Measurements from ENCODE around the gene BLTP3A.
"Not testable (repeated sequence)": the region's sequence is repeated elsewhere in the genome, so short reads cannot be mapped to it uniquely, and the experiment has no call there.

The BLTP3A gene

GRCh38 chr6:34791701-34792604 is at the start of gene BLTP3A:
Gene BLTP3A (plus strand): TSS chr6:34792083. CDS start chr6:34792251, 168 bp downstream.
- DNase-seq: peak; percentile 64

GRCh38 chr6:34742094-34742493 is 49.8 kb upstream of the BLTP3A start:
- no peak for DNase-seq

GRCh38 chr6:34743625-34744293 is 48.1 kb upstream of the BLTP3A start:
- no peak for DNase-seq

GRCh38 chr6:34744294-34744647 is 47.6 kb upstream of the BLTP3A start:
- DNase-seq: not testable (repeated sequence)

GRCh38 chr6:34745277-34746103 is 46.4 kb upstream of the BLTP3A start:
- DNase-seq: no peak

- DNase-seq: no peak
Measured at GRCh38 chr6:34746104-34746846, 45.6 kb upstream of the BLTP3A start.

- no peak for DNase-seq
Measured at GRCh38 chr6:34748757-34749156, 43.1 kb upstream of the BLTP3A start.

GRCh38 chr6:34756513-34756856 is 35.4 kb upstream of the BLTP3A start:
- DNase-seq: peak; percentile 4

GRCh38 chr6:34757687-34758274 is 34.1 kb upstream of the BLTP3A start:
- no peak for DNase-seq

- DNase-seq: no peak
Measured at GRCh38 chr6:34760108-34760507, 31.8 kb upstream of the BLTP3A start.

GRCh38 chr6:34761681-34762080 is 30.2 kb upstream of the BLTP3A start:
- not testable (repeated sequence) for DNase-seq

- no peak for DNase-seq
Measured at GRCh38 chr6:34768148-34768547, 23.7 kb upstream of the BLTP3A start.

- DNase-seq: no peak
Measured at GRCh38 chr6:34771727-34772126, 20.2 kb upstream of the BLTP3A start.

- DNase-seq: no peak
Measured at GRCh38 chr6:34772940-34773339, 18.9 kb upstream of the BLTP3A start.

- no peak for DNase-seq
Measured at GRCh38 chr6:34773916-34774315, 18.0 kb upstream of the BLTP3A start.

GRCh38 chr6:34774967-34775366 is 16.9 kb upstream of the BLTP3A start:
- DNase-seq: no peak

GRCh38 chr6:34785375-34785774 is 6.5 kb upstream of the BLTP3A start:
- not testable (repeated sequence) for DNase-seq

- DNase-seq: not testable (repeated sequence)
Measured at GRCh38 chr6:34787152-34787551, 4.7 kb upstream of the BLTP3A start.

- DNase-seq: no peak
Measured at GRCh38 chr6:34788111-34788510, 3.8 kb upstream of the BLTP3A start.

GRCh38 chr6:34791164-34791700 is 651 bp upstream of the BLTP3A start:
- DNase-seq: peak; percentile 17

GRCh38 chr6:34792605-34793500 is 970 bp downstream of the BLTP3A start:
- DNase-seq: peak; percentile 3
